SK-N-SH (cell line): Measurements from ENCODE around the gene PRRT4. TPM values are rescaled to one million over a fixed set of nuclear protein-coding genes. Genes with fewer than 3 reads are reported as not detected.

ENCODE experiments used
- CTCF ChIA-PET: fragments of 300-600, 350-600 bp; formaldehyde crosslinking; extraction: SDS; loops from one replicate; lab custom pipeline; 2021; lab: Yijun Ruan, JAX
- POLR2A ChIA-PET: fragments of 350-600 bp; sonication (Branson Sonifier 250); formaldehyde crosslinking; extraction: SDS; loops from one replicate; lab custom pipeline; 2020; ENCODE audit warnings: antibody characterized with exemption, inconsistent platforms; lab: Yijun Ruan, JAX
- DNase-seq: peaks from one replicate; pipeline ENCODE4 v3.0.0; 2012
- H2AFZ ChIP-seq: fragments of 200-600 bp; sonication (generic); 2 replicates; pipeline ENCODE4 v1.8.1; 2016; ENCODE audit warnings: antibody characterized with exemption, mild to moderate bottlenecking, low read depth
- H3F3A ChIP-seq: fragments of 200-600 bp; sonication (generic); replicated peaks from 2 replicates; pipeline ENCODE3; 2016; ENCODE audit warnings: antibody characterized with exemption, mild to moderate bottlenecking; ENCODE audit not compliant: insufficient read depth
- H3K27ac ChIP-seq, 2 experiments: fragments of 200-500 bp in 1 of 2; fragments of 200-600 bp in 1 of 2; sonication (Bioruptor generic) in 1 of 2; sonication (generic), shearing (Covaris generic) in 1 of 2; 2 replicates each; pipeline versions ENCODE4 v1.5.1 to v1.6.1; 2014 to 2016; ENCODE audit warnings: low read depth in 2 of 2, inconsistent platforms in 1 of 2, low read length in 1 of 2, mild to moderate bottlenecking in 1 of 2, mixed read lengths in 1 of 2
- H3K27me3 ChIP-seq: fragments of 200-600 bp; sonication (generic), shearing (Covaris generic); 2 replicates; pipeline ENCODE4 v1.6.1; 2016; ENCODE audit warnings: mixed run types; ENCODE audit not compliant: insufficient read depth
- H3K36me3 ChIP-seq, 2 experiments: fragments of 200-500 bp in 1 of 2; fragments of 200-600 bp in 1 of 2; sonication (Bioruptor generic) in 1 of 2; sonication (generic) in 1 of 2; replicated peaks in 1 of 2; 2 replicates each; pipeline versions ENCODE3 to v1.5.1; 2014 to 2016; ENCODE audit warnings: low read length in 1 of 2, mild to moderate bottlenecking in 1 of 2; ENCODE audit not compliant: insufficient read depth in 2 of 2, control insufficient read depth in 1 of 2
- H3K4me1 ChIP-seq, 2 experiments: fragments of 200-500 bp in 1 of 2; fragments of 200-600 bp in 1 of 2; sonication (Bioruptor generic) in 1 of 2; sonication (generic), shearing (Covaris generic) in 1 of 2; 2 replicates each; pipeline versions ENCODE4 v1.5.1 to v1.6.1; 2014 to 2016; ENCODE audit warnings: low read depth in 1 of 2, low read length in 1 of 2, mixed run types in 1 of 2; ENCODE audit not compliant: insufficient read depth in 2 of 2, control insufficient read depth in 1 of 2
- H3K4me2 ChIP-seq: fragments of 200-600 bp; sonication (generic), shearing (Covaris generic); 2 replicates; pipeline ENCODE4 v1.6.1; 2017; ENCODE audit warnings: mixed run types
- H3K4me3 ChIP-seq, 2 experiments: fragments of 200-500 bp in 1 of 2; fragments of 200-600 bp in 1 of 2; sonication (Bioruptor generic) in 1 of 2; sonication (generic), shearing (Covaris generic) in 1 of 2; 2 replicates each; pipeline versions ENCODE4 v1.5.1 to v1.8.1; 2014 to 2016; ENCODE audit warnings: low read depth in 2 of 2, inconsistent platforms in 1 of 2, low read length in 1 of 2, mild to moderate bottlenecking in 1 of 2, mixed read lengths in 1 of 2, moderate library complexity in 1 of 2
- H3K79me2 ChIP-seq: fragments of 200-600 bp; sonication (generic); 2 replicates; pipeline ENCODE4 v1.8.1; 2017; ENCODE audit warnings: mild to moderate bottlenecking; ENCODE audit not compliant: insufficient read depth
- H3K9ac ChIP-seq: fragments of 200-600 bp; sonication (generic); 2 replicates; pipeline ENCODE4 v1.6.1; 2017; ENCODE audit warnings: mixed run types
- H3K9me2 ChIP-seq: fragments of 200-600 bp; sonication (generic); 2 replicates; pipeline ENCODE4 v1.6.1; 2017; ENCODE audit warnings: mixed run types
- H3K9me3 ChIP-seq: fragments of 200-600 bp; sonication (generic); 2 replicates; pipeline ENCODE4 v1.6.1; 2017; ENCODE audit warnings: mixed run types, mild to moderate bottlenecking, moderate library complexity
- H4K20me1 ChIP-seq: fragments of 200-600 bp; sonication (generic); 2 replicates; pipeline ENCODE4 v1.6.1; 2017; ENCODE audit warnings: mild to moderate bottlenecking, mixed run types; ENCODE audit not compliant: insufficient read depth
- FOXM1 ChIP-seq: IDR thresholded peaks from 2 replicates; pipeline ENCODE4 v1.4.0; 2012; ENCODE audit warnings: low read depth, mild to moderate bottlenecking
- MEF2A ChIP-seq: IDR thresholded peaks from 2 replicates; pipeline ENCODE4 v1.4.0; 2012; ENCODE audit warnings: low read depth, borderline replicate concordance
- RAD21 ChIP-seq: IDR thresholded peaks from 2 replicates; pipeline ENCODE4 v1.6.1; 2012; ENCODE audit warnings: mild to moderate bottlenecking, low read length
- RCOR1 ChIP-seq: fragments of 150-350 bp; IDR thresholded peaks from 2 replicates; pipeline ENCODE4 v1.6.1; 2017; ENCODE audit warnings: antibody characterized with exemption, low read length
- SMC3 ChIP-seq: IDR thresholded peaks from 2 replicates; pipeline ENCODE4 v1.6.1; 2012; ENCODE audit warnings: low read depth, low read length, improper control_type of control experiment
- WGBS: methylation state at CpG from one replicate; pipeline ENCODE4 v1.1.6; 2017; ENCODE audit warnings: low lambda C conversion rate; 5-methylcytosine and 5-hydroxymethylcytosine counted together
- polyA plus RNA-seq, 3 experiments: library from polyadenylated mRNA; depleted of rRNA; stranded (reverse); fragments of >200 nt; gene quantifications; 2 replicates each; pipeline ENCODE4 v1.2.3, GENCODE V29; 2012
- TF ChIP-seq, protein P1 (sequence below): fragments of 150-350 bp; IDR thresholded peaks from 2 replicates; pipeline ENCODE4 v1.6.1; 2016; ENCODE audit warnings: mild to moderate bottlenecking, low read depth, low read length
- TF ChIP-seq, protein P2 (sequence below): fragments of 200-600 bp; sonication (generic); IDR thresholded peaks from 2 replicates; pipeline ENCODE4 v1.6.1; 2017; ENCODE audit warnings: antibody characterized with exemption, mild to moderate bottlenecking, moderate library complexity
- TF ChIP-seq, protein P3 (sequence below): IDR thresholded peaks from 2 replicates; pipeline ENCODE4; 2012
- TF ChIP-seq, protein P4 (sequence below): IDR thresholded peaks from 2 replicates; pipeline ENCODE4 v1.4.0; 2012; ENCODE audit warnings: low read depth, borderline replicate concordance

Gene PRRT4
- polyA plus RNA-seq, 1 of the 3 experiments (the other 2 are of a cell fraction): 1.5 TPM

DNA sequence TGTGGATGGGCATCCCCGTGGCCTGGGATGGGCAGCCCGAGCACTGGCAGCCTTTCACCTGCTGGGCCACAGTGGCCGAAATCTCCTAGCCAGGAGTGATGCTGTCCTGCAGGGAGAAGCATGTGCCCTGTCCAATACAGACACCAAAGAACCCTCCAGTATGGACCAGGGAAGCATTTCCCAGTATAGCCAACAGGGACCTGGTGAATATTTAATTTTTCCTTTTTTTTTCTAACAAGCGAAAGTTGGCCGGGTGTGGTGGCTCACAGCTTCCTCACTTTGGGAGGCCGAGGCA lies 37.3 kb upstream of the PRRT4 start (continued):
- TF ChIP-seq, protein P1, sequence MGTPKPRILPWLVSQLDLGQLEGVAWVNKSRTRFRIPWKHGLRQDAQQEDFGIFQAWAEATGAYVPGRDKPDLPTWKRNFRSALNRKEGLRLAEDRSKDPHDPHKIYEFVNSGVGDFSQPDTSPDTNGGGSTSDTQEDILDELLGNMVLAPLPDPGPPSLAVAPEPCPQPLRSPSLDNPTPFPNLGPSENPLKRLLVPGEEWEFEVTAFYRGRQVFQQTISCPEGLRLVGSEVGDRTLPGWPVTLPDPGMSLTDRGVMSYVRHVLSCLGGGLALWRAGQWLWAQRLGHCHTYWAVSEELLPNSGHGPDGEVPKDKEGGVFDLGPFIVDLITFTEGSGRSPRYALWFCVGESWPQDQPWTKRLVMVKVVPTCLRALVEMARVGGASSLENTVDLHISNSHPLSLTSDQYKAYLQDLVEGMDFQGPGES: no peak

DNA sequence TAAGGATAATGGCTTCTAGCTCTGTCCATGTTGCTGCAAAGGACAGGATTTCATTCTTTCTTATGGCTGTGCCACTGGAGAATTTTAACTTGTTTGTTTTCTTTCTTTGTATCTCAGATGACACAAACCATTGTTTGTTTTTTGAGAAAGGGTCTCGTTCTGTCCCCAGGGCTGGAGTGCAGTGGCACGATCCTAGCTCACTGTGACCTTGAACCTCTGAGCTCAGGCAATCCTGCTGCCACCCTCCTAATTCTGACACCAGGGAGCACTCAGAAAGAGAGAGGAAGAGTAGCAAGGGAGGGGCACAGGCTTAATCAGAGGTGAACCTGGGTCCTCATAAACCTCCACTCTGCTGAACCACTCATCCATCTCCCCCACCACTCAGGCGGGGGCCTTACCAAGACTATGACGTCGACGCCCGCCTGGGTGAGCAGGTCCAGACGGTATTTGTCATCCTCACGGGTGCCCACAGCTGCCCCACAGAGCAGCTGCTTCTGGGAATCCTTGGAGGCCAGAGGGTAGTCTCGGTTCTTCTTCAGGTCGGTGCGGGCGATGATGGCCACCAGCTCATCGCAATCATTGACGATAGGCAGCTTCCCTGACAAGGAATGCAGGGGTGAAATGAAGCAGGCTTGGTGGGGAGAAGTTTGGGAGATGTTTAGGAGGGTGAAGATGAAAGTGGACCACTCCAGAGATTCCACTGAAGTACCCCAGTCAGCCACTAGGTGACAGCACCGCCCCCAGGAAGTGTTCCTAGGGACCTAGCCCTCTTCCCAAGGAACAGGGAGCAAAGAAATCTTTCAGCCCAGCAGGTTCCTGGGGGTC lies 36.7 kb upstream of the PRRT4 start:
- ChIA-PET POLR2A (interaction anchor here (1.0 kb wide), 1 partner anchor 29 kb away, joined by 3 read pairs; no protein-coding TSS in a partner anchor), CTCF (interaction anchor here (0.6 to 50.3 kb wide), 27 partner anchors 3 to 1749 kb away, joined by 3 to 1901 read pairs (median 4); partner anchors contain the start of genes HILPDA, IMPDH1, PRRT4 and RBM28)
- no peak overlapping the region for H3K4me2 ChIP-seq
- no peak overlapping the region for H3K9ac ChIP-seq
- H3K4me1 ChIP-seq: no peaks in the 10 kb centered on the region
- TF ChIP-seq, protein P2, sequence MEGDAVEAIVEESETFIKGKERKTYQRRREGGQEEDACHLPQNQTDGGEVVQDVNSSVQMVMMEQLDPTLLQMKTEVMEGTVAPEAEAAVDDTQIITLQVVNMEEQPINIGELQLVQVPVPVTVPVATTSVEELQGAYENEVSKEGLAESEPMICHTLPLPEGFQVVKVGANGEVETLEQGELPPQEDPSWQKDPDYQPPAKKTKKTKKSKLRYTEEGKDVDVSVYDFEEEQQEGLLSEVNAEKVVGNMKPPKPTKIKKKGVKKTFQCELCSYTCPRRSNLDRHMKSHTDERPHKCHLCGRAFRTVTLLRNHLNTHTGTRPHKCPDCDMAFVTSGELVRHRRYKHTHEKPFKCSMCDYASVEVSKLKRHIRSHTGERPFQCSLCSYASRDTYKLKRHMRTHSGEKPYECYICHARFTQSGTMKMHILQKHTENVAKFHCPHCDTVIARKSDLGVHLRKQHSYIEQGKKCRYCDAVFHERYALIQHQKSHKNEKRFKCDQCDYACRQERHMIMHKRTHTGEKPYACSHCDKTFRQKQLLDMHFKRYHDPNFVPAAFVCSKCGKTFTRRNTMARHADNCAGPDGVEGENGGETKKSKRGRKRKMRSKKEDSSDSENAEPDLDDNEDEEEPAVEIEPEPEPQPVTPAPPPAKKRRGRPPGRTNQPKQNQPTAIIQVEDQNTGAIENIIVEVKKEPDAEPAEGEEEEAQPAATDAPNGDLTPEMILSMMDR: peak; percentile 99
- no peak for TF ChIP-seq FOXM1
- no peak for TF ChIP-seq MEF2A
- peak; percentile 94 for TF ChIP-seq SMC3
- TF ChIP-seq RCOR1: peak; percentile 30; the same call in 1 of the 2 replicates
- TF ChIP-seq, protein P3, sequence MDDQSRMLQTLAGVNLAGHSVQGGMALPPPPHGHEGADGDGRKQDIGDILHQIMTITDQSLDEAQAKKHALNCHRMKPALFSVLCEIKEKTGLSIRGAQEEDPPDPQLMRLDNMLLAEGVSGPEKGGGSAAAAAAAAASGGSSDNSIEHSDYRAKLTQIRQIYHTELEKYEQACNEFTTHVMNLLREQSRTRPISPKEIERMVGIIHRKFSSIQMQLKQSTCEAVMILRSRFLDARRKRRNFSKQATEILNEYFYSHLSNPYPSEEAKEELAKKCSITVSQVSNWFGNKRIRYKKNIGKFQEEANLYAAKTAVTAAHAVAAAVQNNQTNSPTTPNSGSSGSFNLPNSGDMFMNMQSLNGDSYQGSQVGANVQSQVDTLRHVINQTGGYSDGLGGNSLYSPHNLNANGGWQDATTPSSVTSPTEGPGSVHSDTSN: no peak
- TF ChIP-seq, protein P4, sequence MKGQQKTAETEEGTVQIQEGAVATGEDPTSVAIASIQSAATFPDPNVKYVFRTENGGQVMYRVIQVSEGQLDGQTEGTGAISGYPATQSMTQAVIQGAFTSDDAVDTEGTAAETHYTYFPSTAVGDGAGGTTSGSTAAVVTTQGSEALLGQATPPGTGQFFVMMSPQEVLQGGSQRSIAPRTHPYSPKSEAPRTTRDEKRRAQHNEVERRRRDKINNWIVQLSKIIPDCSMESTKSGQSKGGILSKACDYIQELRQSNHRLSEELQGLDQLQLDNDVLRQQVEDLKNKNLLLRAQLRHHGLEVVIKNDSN: no peak
- TF ChIP-seq RAD21: peak; percentile 90
- H4K20me1 ChIP-seq: no peaks in the 10 kb centered on the region
- H3K27ac ChIP-seq: no peak overlapping the region
- no peaks in the 10 kb centered on the region for H3K9me2 ChIP-seq
- no peaks in the 10 kb centered on the region for H3K27me3 ChIP-seq
- H3K79me2 ChIP-seq: no peaks in the 10 kb centered on the region
- DNase-seq: peak; percentile 90
- no peaks in the 10 kb centered on the region for H3K9me3 ChIP-seq
- no peak overlapping the region; a peak in 1 of 4 replicates for H3K4me3 ChIP-seq
- peaks cover 42 to 79% of the 10 kb centered on the region in 2 experiments for H3K36me3 ChIP-seq
- 76% methylated on average over 16 of the region's 16 CpGs for WGBS
- H3F3A ChIP-seq: no peaks in the 10 kb centered on the region
- no peak overlapping the region for H2AFZ ChIP-seq
